OCI-LY7 (cell line): Measurements from ENCODE around the gene ARVCF. TPM values are rescaled to one million over a fixed set of nuclear protein-coding genes. Genes with fewer than 3 reads are reported as not detected.

ENCODE experiments used
- BruUV-seq: library from RNA; stranded (reverse); fragments of 400-500 nt; replicated peaks from 2 replicates; lab custom pipeline; 2021; lab: Mats Ljungman, UMichigan
- CTCF ChIA-PET: fragments of 300-600 bp; sonication (Branson Sonifier 250); formaldehyde crosslinking; loops from one replicate; lab custom pipeline; 2022; ENCODE audit warnings: antibody characterized with exemption; ENCODE audit not compliant: unreplicated experiment; lab: Charles Lee
- POLR2A ChIA-PET: fragments of 300-600 bp; sonication (Branson Sonifier 250); formaldehyde crosslinking; loops from one replicate; lab custom pipeline; 2022; ENCODE audit warnings: antibody characterized with exemption; lab: Charles Lee
- DNase-seq: peaks from one replicate; pipeline ENCODE4 v3.0.0-alpha.2; 2015; ENCODE audit warnings: low spot score
- H2AFZ ChIP-seq: fragments of 200-600 bp; sonication (generic), shearing (Covaris generic); 2 replicates; pipeline ENCODE4 v1.6.1; 2014; ENCODE audit warnings: mild to moderate bottlenecking, antibody characterized with exemption, low read length, moderate library complexity
- H3K27ac ChIP-seq: fragments of 200-600 bp; sonication (generic); 2 replicates; pipeline ENCODE4 v1.5.1; 2014; ENCODE audit warnings: mixed run types, low read depth, mild to moderate bottlenecking, moderate library complexity, low read length, inconsistent platforms; ENCODE audit not compliant: poor library complexity, severe bottlenecking
- H3K36me3 ChIP-seq: fragments of 200-600 bp; sonication (generic); 2 replicates; pipeline ENCODE4 v1.6.1; 2014; ENCODE audit warnings: mild to moderate bottlenecking, antibody characterized with exemption, low read length, moderate library complexity, mixed read lengths; ENCODE audit not compliant: insufficient read depth
- H3K4me1 ChIP-seq: fragments of 200-600 bp; sonication (generic); 2 replicates; pipeline ENCODE4 v1.5.1; 2014; ENCODE audit warnings: mild to moderate bottlenecking, low read length; ENCODE audit not compliant: insufficient read depth, poor library complexity, severe bottlenecking
- H3K4me2 ChIP-seq: fragments of 200-600 bp; sonication (generic); 2 replicates; pipeline ENCODE4 v1.6.1; 2014; ENCODE audit warnings: mild to moderate bottlenecking, low read length
- H3K4me3 ChIP-seq: fragments of 200-600 bp; sonication (generic); 2 replicates; pipeline ENCODE4 v1.5.1; 2014; ENCODE audit warnings: mild to moderate bottlenecking, low read depth, low read length; ENCODE audit not compliant: poor library complexity, severe bottlenecking
- H3K79me2 ChIP-seq: fragments of 200-600 bp; sonication (generic); 2 replicates; pipeline ENCODE4 v1.6.1; 2016; ENCODE audit warnings: low read depth, mild to moderate bottlenecking, low read length, moderate library complexity, mixed read lengths; ENCODE audit not compliant: insufficient read depth
- H3K9me2 ChIP-seq: fragments of 200-600 bp; sonication (generic); 2 replicates; pipeline ENCODE4 v1.6.1; 2016; ENCODE audit warnings: mild to moderate bottlenecking, low read length, mixed read lengths; ENCODE audit not compliant: insufficient read depth
- H3K9me3 ChIP-seq: fragments of 200-600 bp; sonication (generic); 2 replicates; pipeline ENCODE4 v1.6.1; 2014; ENCODE audit warnings: mild to moderate bottlenecking, mixed run types, low read length, mixed read lengths
- H4K20me1 ChIP-seq: fragments of 200-600 bp; sonication (generic); 2 replicates; pipeline ENCODE4 v1.6.1; 2014; ENCODE audit warnings: mild to moderate bottlenecking, antibody characterized with exemption, low read length, moderate library complexity, mixed read lengths; ENCODE audit not compliant: insufficient read depth
- CTCF ChIP-seq: fragments of 200-600 bp; sonication (generic); conservative IDR thresholded peaks from 2 replicates; pipeline ENCODE4 v1.5.1; 2014; ENCODE audit warnings: mild to moderate bottlenecking, antibody characterized with exemption, low read length, moderate library complexity, mixed read lengths
- EZH2phosphoT487 ChIP-seq: fragments of 200-600 bp; sonication (generic); IDR thresholded peaks from 2 replicates; pipeline ENCODE4 v1.6.1; 2018; ENCODE audit warnings: low read depth, borderline replicate concordance, mild to moderate bottlenecking, mixed run types, antibody characterized with exemption, low read length, moderate library complexity, mixed read lengths
- intact Hi-C: fragments of 100-400 bp; cut with micrococcal nuclease; formaldehyde crosslinking; loops from one replicate; pipeline ENCODE4 v1.10.0; 2022; ENCODE audit not compliant: unreplicated experiment
- total RNA-seq, 2 experiments: library from RNA; depleted of rRNA in 1 of 2; stranded (reverse); fragments of >200 nt in 1 of 2; shearing (Covaris generic) in 1 of 2; gene quantifications; 2 replicates each; pipeline ENCODE4 v1.2.3, GENCODE V29; 2014 to 2022

ARVCF gene
- total RNA-seq, 2 experiments from 2014 or later, result 2.9 to 3.8 TPM

- Histone ChIP-seq H4K20me1 (no peaks in the 10 kb centered on the region), H2AFZ (no peak overlapping the region), H3K79me2 (no peaks in the 10 kb centered on the region), H3K9me3 (0 out of 2 replicates have a peak, but pooled peaks cover 1% of the 10 kb centered on the region), H3K36me3 (peaks cover 14% of the 10 kb centered on the region), H3K4me2 (no peak overlapping the region), H3K9me2 (no peaks in the 10 kb centered on the region), H3K4me3 (no peak overlapping the region), H3K4me1 (no peaks in the 10 kb centered on the region), H3K27ac (no peak overlapping the region)
- no TSS peak for BruUV-seq
- intact Hi-C loops, result no loop called here
- no peak for DNase-seq
- ChIA-PET CTCF (no interaction called here), POLR2A (no interaction called here)
- TF ChIP-seq EZH2phosphoT487, result no peak
- TF ChIP-seq CTCF, result no peak
Observed at GRCh38 chr22:20054034-20054427, 37.4 kb upstream of the ARVCF start.

- TF ChIP-seq CTCF (no peak), EZH2phosphoT487 (no peak)
- no peak overlapping the region for H3K4me3 ChIP-seq
- H2AFZ ChIP-seq, result no peak overlapping the region
- H3K4me2 ChIP-seq, result no peak overlapping the region
- POLR2A ChIA-PET, result no interaction called here
- no peaks in the 10 kb centered on the region for H3K79me2 ChIP-seq
- H3K9me3 ChIP-seq, result 0 out of 2 replicates have a peak, but pooled peaks cover 4% of the 10 kb centered on the region
- no TSS peak for BruUV-seq
- CTCF ChIA-PET, result no interaction called here
- H3K36me3 ChIP-seq, result peaks cover 19% of the 10 kb centered on the region
- H3K9me2 ChIP-seq, result no peaks in the 10 kb centered on the region
- no peak overlapping the region for H3K27ac ChIP-seq
- no peak for DNase-seq
- H3K4me1 ChIP-seq, result no peaks in the 10 kb centered on the region
- intact Hi-C loops, result no loop called here
- no peaks in the 10 kb centered on the region for H4K20me1 ChIP-seq
Observed at GRCh38 chr22:20053407-20054033, 36.9 kb upstream of the ARVCF start.
